Measurements from ENCODE around the gene AADACL4.
"Not testable (repeated sequence)": the region's sequence is repeated elsewhere in the genome, so short reads cannot be mapped to it uniquely, and the experiment has no call there.

The AADACL4 gene

GRCh38 chr1:12625276-12625675, 18.6 kb upstream of the AADACL4 start:
- H3K27ac ChIP-seq, result no peak overlapping the region
- no peak overlapping the region for H3K4me3 ChIP-seq

DNA sequence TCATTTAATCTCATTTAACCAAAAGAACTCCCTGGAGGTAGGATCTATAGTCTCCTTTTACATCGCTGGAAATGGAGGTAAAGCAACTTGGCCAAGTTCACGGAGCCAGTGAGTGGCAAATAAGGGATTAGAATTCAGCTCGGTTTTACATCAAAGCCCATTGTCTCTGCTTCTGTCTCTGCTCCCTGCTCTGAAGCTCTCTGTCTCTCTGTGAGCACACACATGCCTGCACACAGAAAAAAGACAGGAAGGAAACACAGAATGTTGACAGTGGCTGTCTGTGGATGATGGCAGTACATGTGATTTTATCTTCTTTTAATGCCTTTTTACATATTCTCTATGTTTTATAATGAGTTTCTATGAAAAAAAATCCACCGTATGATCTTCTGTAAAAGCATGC, 17.0 kb upstream of the AADACL4 start:
- Histone ChIP-seq H3K4me3 (no peak overlapping the region), H3K27ac (no peak overlapping the region)

DNA sequence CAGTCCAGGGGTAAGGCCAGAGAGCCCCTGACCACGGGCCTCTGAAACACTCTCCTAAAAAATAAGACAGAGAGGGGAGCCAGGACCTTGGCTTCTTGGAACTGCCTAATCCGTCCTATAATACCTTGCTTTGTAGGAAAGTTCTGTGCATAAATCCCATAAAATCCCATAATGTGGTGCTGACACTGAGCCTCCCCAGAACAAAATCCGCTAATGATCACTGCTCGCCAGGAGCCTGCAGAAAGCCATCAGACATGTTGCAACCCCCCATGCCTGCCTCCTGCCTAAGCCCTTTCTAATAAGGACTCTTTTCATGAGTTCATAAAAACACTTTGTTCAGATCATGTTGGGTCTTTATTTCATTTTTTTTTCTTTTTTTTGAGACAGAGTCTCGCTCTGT, 16.6 kb upstream of the AADACL4 start:
- Histone ChIP-seq H3K27ac (no peak overlapping the region), H3K4me3 (no peak overlapping the region)

DNA sequence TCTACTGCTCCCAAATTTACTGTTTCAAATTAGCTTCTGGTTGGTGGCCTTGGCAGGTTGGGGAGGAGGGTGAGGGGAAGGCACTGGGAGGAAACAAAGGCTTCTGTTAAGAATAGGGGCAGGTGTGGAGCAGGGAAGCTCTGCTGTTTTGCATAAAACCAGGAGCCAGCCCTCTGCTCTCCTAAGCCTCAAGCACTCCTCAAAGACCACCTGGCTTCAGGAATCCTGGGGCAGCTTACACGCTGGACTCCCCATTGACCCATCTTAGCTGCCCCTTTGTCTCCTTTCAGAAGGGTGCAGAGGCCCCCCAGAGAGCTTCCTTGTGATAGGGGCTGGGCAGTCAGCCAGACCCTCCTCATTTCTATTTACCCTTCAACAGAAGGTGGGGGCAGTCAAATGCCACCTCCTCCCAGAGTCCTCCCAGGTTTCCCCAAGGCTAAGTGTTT, 14.4 kb upstream of the AADACL4 start:
- Histone ChIP-seq H3K4me3 (no peak overlapping the region), H3K27ac (no peak overlapping the region)

GRCh38 chr1:12629985-12630760, 13.7 kb upstream of the AADACL4 start:
- no peak overlapping the region for H3K4me3 ChIP-seq
- no peak overlapping the region for H3K27ac ChIP-seq

DNA sequence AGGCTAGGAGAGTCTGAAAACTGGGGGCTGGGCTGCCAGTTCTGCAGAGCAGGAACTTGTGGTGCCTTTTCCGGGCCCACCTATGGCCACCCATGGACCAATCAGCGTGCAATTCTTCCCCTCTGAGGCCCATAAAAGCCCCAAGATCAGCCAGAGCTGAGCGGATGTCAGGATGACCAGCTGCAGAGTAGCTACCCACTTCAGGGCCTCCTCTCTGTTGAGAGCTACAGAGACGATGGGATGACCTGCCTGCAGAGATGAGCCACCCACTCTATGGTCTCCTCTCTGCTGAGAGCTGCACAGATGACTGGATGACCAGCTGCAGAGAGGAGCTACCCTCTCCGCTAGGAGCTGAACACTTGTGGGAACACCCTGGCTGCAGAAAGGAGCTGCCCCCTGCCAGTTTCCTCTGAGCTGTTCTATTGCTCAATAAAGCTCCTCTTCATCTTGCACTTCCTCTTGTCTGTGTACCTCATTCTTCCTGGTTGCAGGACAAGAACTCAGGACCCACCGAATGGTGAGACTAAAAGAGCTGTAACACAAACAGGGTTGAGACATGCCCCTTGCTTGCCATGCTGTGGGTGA, 12.8 kb upstream of the AADACL4 start:
- no peak overlapping the region for H3K27ac ChIP-seq
- no peak overlapping the region for H3K4me3 ChIP-seq

GRCh38 chr1:12631571-12631970, 12.3 kb upstream of the AADACL4 start:
- Histone ChIP-seq H3K27ac (no peak overlapping the region), H3K4me3 (no peak overlapping the region)

- Histone ChIP-seq H3K27ac (no peak overlapping the region), H3K4me3 (no peak overlapping the region)
These were observed 9.7 kb upstream of the AADACL4 start for GRCh38 chr1:12634156-12634555.

DNA sequence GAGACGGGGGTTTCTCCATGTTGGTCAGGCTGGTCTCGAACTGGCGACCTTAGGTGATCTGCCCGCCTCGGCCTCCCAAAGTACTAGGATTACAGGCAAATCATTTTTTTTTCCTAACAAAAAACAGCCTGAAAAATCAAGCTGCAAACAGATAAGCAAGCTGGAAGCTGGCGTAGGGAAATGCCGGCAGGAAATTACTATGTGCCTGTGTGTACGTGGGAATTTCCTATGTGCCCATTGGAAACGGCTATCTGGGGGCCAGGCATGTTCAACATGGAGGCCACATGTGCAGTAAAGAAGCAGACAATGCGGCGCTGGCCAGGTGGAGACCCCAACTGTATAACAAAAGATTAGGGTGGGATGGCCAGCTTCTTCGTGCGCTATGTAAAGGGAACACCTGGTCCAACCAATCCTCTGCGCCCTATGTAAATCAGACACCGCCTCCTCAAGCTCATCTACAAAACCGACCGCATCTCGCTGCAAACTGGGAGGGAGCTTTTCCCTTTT, 9.1 kb upstream of the AADACL4 start:
- Histone ChIP-seq H3K4me3 (no peak overlapping the region), H3K27ac (no peak overlapping the region)

- H3K27ac ChIP-seq, result peak overlapping the region in 1 of 21 experiments; percentile 2
- H3K4me3 ChIP-seq, result no peak overlapping the region
These were observed 7.6 kb upstream of the AADACL4 start for GRCh38 chr1:12636098-12636950.

DNA sequence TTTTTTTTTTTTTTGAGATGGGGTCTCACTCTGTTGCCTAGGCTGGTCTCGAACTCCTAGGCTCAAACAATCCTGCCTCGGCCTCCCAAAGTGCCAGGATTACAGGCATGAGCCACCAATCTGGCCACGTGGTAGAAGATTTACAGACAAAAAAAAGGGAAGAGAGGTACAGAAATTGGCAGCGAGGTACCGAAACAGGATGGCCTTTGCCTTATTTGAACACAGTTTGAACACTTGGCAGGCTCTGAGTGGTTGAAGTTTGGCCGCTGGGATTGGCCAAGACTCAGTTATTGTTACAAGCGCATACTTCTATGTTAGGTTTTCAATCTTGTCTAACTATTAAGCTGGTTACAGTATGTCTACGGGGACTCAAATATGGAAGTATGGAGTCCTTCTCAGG, 6.2 kb upstream of the AADACL4 start:
- H3K27ac ChIP-seq, result no peak overlapping the region
- no peak overlapping the region for H3K4me3 ChIP-seq

GRCh38 chr1:12640237-12640957, 3.5 kb upstream of the AADACL4 start:
- H3K4me3 ChIP-seq, result no peak overlapping the region
- H3K27ac ChIP-seq, result no peak overlapping the region

DNA sequence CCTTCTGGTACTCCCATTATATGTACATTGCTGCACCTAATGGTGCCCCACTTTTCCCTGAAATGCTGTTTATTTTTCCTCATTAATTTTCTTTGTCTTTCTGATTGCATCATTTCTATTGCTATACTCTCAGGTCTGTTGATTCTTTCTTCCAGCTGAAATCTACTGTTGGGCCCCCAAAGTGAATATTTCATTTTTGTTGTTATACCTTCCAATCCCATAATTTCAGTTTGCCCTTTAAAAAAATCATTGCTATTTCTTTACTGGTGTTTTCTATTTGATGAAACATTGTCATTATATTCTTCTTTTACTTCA, 3.0 kb upstream of the AADACL4 start:
- Histone ChIP-seq H3K27ac (no peak overlapping the region), H3K4me3 (no peak overlapping the region)

DNA sequence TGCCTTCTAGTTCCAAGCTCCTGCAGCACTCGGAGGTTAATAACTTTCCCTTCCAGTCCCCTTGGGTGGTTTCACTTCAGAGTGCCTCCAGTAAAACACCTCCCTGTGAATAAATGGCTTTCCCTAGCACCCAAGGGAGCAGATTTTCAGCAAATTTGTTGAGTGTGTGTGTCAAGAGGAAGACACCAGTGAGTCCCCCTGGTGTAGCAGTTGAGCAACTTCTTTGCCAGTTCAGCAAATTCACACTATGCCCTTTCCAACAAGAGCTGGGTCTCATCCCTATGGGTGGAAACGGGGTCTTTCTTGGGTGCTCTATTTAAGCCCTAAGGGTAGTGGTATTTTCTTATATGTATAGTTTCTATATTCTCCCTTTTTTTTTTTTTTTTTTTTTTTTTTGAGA, 806 bp upstream of the AADACL4 start:
- no peak overlapping the region for H3K27ac ChIP-seq

DNA sequence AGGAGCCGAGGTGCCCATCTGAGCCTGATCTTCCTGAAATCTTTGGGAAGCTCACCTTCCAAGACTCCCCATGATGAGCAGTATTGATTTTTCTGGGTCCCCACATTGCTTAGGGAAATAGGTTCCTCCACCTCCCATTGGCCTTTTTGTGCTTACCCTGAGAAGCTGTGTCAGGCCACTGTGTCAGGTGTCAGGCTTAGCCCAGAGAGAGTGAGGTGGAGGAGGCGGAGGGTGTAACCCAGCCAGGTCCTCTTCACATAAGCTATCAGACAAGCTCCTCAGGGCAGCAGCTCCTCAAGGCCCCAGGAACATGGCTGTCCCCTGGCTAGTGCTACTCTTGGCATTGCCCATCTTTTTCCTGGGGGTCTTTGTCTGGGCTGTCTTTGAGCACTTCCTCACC, 352 bp downstream of the AADACL4 start:
- H3K27ac ChIP-seq, result no peak overlapping the region
- no peak overlapping the region for H3K4me3 ChIP-seq

More for the DNA sequence above, 806 bp upstream of the AADACL4 start:
- no peak overlapping the region for H3K4me3 ChIP-seq

DNA sequence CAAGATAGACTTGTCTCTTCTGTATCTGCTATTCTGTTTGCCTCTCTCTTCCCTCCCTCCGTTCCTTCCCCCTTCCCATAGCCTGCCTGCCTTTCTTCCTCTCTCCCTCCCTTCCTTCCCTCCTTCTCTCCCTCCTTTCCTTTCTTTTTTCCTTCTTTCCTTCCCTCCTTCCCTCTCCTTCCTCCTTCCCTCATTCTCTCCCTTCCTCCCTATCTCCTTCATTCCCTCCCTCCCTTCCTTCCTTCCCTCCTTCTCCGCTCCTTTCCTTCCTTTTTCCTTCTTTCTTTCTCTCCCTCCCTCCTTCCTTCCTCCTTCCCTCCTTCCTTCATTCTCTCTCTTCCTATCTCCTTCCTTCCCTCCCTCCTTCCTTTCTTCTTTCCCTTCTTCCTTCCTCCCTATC, 944 bp downstream of the AADACL4 start:
- Histone ChIP-seq H3K4me3 (no peak overlapping the region), H3K27ac (no peak overlapping the region)

GRCh38 chr1:12645401-12645800, 1.5 kb downstream of the AADACL4 start:
- H3K4me3 ChIP-seq, H3K27ac ChIP-seq: not testable (repeated sequence)

GRCh38 chr1:12648741-12649140, 4.9 kb downstream of the AADACL4 start:
- Histone ChIP-seq H3K4me3 (no peak overlapping the region), H3K27ac (no peak overlapping the region)

GRCh38 chr1:12649971-12650421, 6.1 kb downstream of the AADACL4 start:
- Histone ChIP-seq H3K4me3 (no peak overlapping the region), H3K27ac (no peak overlapping the region)

DNA sequence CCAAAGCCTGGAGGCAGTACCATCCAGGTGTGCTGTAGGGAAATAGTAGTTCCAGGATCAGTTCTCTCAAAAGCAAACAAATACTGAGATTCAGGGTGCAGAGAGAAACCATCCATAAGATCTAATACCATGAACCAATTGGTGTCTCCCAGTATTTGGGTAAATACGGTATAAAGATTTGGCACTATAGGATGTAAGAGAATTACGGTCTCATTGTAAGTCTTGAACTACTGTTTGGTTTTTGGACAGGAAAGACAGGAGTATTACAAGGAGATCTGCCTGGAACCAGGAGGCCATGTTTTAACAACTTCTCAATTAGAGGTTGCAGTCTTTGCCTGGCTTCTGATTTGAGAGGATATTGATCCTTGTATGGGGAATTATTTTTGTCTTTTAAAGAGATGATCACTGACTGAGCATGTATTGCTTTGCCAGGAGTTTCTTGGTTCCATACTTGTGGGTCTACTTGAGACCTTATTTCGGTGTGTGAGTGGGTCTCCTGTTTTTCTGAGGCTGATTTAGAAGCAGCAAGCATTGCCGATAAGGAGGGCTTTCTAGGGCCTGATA, 10.2 kb downstream of the AADACL4 start:
- H3K27ac ChIP-seq, result no peak overlapping the region
- H3K4me3 ChIP-seq, result no peak overlapping the region
